ENCODE results near the gene SAMD11.

DNA sequence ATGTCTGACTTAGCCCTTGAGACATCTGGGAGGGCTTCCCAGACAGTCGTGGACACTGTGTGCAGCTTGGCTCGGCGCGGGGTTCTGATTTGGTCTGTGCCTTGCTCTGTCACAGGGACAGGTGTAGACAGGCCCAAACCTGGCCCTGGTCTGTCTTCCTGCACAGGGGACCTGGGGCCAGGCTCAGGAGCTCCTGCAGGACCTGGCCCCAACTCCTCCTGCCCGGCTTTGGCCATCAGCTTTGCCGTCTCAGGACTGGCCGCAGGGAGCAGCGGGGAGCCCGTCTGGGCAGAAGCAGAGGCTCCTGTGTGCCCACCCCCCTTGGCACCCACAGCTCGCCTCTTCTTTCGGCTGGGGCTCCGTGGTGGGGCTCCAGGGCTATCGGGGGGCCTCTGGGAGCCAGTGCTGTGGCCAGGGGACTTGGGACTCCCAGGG, 56.4 kb downstream of the SAMD11 start:
- TF ChIP-seq, protein P1, sequence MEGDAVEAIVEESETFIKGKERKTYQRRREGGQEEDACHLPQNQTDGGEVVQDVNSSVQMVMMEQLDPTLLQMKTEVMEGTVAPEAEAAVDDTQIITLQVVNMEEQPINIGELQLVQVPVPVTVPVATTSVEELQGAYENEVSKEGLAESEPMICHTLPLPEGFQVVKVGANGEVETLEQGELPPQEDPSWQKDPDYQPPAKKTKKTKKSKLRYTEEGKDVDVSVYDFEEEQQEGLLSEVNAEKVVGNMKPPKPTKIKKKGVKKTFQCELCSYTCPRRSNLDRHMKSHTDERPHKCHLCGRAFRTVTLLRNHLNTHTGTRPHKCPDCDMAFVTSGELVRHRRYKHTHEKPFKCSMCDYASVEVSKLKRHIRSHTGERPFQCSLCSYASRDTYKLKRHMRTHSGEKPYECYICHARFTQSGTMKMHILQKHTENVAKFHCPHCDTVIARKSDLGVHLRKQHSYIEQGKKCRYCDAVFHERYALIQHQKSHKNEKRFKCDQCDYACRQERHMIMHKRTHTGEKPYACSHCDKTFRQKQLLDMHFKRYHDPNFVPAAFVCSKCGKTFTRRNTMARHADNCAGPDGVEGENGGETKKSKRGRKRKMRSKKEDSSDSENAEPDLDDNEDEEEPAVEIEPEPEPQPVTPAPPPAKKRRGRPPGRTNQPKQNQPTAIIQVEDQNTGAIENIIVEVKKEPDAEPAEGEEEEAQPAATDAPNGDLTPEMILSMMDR (IDR thresholded peaks at IDR 0.05): no peak
- TF ChIP-seq EP300 (IDR thresholded peaks at IDR 0.05): no peak
- TF ChIP-seq POLR2A (IDR thresholded peaks at IDR 0.05): no peak
